ENCODE data around the gene RPL18A. TPM values are rescaled to one million over a fixed set of nuclear protein-coding genes. Genes with fewer than 3 reads are reported as not detected.
A peak's percentile ranks its signal among the peaks of the same experiment; 100 is the strongest.

Gene RPL18A
- total and polyA plus RNA-seq, 2 donors (not counting 1 experiment from before 2014, with no cell fraction given), result 3,228 to 3,761 TPM

DNA sequence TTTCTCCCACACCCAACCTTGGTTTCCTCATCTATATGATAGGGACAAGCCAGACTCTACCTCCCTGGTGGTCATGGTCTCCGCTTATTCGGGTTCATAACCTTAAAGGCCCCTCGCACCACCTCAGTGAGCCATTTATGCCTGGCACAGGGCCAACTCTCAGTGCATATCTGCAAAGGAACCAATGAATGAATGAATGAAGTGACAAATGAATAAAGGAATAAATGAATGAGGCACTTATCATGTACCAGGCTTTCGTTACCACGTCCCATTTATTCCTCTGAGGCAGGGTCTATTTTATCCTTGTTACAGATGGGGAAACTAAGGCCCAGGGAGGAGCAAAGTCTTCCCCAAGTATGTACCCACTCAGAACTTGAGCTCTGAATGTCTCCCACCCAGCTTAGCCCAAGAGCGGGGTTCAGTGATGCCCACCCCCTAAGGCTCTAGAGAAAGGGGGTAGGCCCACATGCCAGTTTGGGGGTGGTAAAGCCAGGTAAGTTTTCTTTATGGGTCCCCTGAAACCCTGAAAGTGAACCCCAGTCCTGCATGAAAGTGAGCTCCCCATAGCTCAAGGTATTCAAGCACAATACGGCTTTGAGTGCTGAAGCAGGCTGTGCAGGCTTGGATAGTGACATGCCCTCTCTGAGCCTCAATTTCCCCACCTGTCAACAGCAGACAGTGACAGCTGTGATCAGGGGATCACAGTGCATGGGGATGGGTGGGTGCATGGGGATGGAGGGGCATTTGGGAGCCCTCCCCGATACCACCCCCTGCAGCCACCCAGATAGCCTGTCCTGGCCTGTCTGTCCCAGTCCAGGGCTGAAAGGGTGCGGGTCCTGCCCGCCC, 11.5 kb downstream of the RPL18A start:
- CTCF ChIA-PET, result interaction anchor here (0.6 to 4.2 kb wide), 6 partner anchors 12 to 111 kb away, joined by 3 to 23 read pairs (median 6); partner anchors contain the start of genes CCDC124 and RPL18A
- H3K4me1 Mint-ChIP-seq, result peaks cover 20% of the 10 kb centered on the region
- H3K4me3 ChIP-seq (ENCODE audit: control extremely low read depth in 1 of 5, extremely low read depth in 1 of 5, insufficient read depth in 1 of 5, low read depth in 2 of 5, low read length in 4 of 5), result peak overlapping the region in 1 of 5 experiments; percentile 28

More for the DNA sequence above, 11.5 kb downstream of the RPL18A start:
- peaks cover 0 to 13% (median 0%) of the 10 kb centered on the region in 3 donors for H3K9me3 ChIP-seq (ENCODE audit: control extremely low read depth in 1 of 3, control insufficient read depth in 2 of 3, insufficient read depth in 1 of 3, low read length in 2 of 3)
- POLR2A ChIA-PET, result interaction anchor here (0.6 to 1.8 kb wide), 4 partner anchors 12 to 768 kb away, joined by 3 to 7 read pairs (median 5); partner anchors contain the start of gene RPL18A
- peak overlapping the region; percentile 62 for H2AFZ ChIP-seq (ENCODE audit: insufficient read depth, low read depth, low read length, poor library complexity, severe bottlenecking)
- H3K9ac ChIP-seq (ENCODE audit: low read length), result peak overlapping the region; percentile 29
- WGBS (ENCODE audit: insufficient coverage), result 56% methylated on average over 6 of the region's 10 CpGs
- no peak overlapping the region for H3K27ac ChIP-seq (ENCODE audit: low read length in 2 of 2)
- peak overlapping the region; percentile 93 for H3K4me2 ChIP-seq (replicated peaks; ENCODE audit: low read depth, low read length, poor library complexity, severe bottlenecking)
- H3K4me1 ChIP-seq (ENCODE audit: control insufficient read depth in 2 of 2, insufficient read depth in 2 of 2, low read length in 2 of 2), result peaks cover 25 to 31% of the 10 kb centered on the region in 2 donors
- Mint-ChIP-seq H3K9me3 (ENCODE audit: insufficient read depth) (no peaks in the 10 kb centered on the region), H3K27me3 (peaks cover 5% of the 10 kb centered on the region), H3K27ac (no peak overlapping the region), H3K4me3 (peak overlapping the region; percentile 73)
- no peaks in the 10 kb centered on the region for H4K20me1 ChIP-seq (ENCODE audit: control insufficient read depth, insufficient read depth, low read length, poor library complexity, severe bottlenecking)
- no peaks in the 10 kb centered on the region for H3K79me2 ChIP-seq (ENCODE audit: control insufficient read depth, insufficient read depth, low read length)
- TF ChIP-seq EZH2 (IDR thresholded peaks at IDR 0.05; ENCODE audit: borderline replicate concordance, insufficient read depth, low read depth, low read length, poor library complexity, severe bottlenecking), result no peak
- TF ChIP-seq, protein P1, sequence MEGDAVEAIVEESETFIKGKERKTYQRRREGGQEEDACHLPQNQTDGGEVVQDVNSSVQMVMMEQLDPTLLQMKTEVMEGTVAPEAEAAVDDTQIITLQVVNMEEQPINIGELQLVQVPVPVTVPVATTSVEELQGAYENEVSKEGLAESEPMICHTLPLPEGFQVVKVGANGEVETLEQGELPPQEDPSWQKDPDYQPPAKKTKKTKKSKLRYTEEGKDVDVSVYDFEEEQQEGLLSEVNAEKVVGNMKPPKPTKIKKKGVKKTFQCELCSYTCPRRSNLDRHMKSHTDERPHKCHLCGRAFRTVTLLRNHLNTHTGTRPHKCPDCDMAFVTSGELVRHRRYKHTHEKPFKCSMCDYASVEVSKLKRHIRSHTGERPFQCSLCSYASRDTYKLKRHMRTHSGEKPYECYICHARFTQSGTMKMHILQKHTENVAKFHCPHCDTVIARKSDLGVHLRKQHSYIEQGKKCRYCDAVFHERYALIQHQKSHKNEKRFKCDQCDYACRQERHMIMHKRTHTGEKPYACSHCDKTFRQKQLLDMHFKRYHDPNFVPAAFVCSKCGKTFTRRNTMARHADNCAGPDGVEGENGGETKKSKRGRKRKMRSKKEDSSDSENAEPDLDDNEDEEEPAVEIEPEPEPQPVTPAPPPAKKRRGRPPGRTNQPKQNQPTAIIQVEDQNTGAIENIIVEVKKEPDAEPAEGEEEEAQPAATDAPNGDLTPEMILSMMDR (IDR thresholded peaks at IDR 0.05), result no peak
- ATAC-seq (ENCODE audit: low read depth) (no peak), DNase-seq (no peak)
- intact Hi-C loops (cut with micrococcal nuclease), result no loop called here
- peaks cover 0 to 33% (median 15%) of the 10 kb centered on the region in 4 experiments for H3K27me3 ChIP-seq (replicated peaks in 1 of 4; ENCODE audit: control extremely low read depth in 1 of 4, control insufficient read depth in 3 of 4, insufficient read depth in 4 of 4, low read length in 3 of 4)
- H3K36me3 ChIP-seq (replicated peaks in 1 of 2; ENCODE audit: control extremely low read depth in 1 of 2, control insufficient read depth in 1 of 2, extremely low read depth in 1 of 2, insufficient read depth in 2 of 2, low read length in 1 of 2), result no peaks in the 10 kb centered on the region

All from B cell (primary cell).